ENCODE data around the gene ECT2L. TPM values are rescaled to one million over a fixed set of nuclear protein-coding genes. Genes with fewer than 3 reads are reported as not detected.

ECT2L gene
- polyA plus RNA-seq, 3 donors, result not detected

DNA sequence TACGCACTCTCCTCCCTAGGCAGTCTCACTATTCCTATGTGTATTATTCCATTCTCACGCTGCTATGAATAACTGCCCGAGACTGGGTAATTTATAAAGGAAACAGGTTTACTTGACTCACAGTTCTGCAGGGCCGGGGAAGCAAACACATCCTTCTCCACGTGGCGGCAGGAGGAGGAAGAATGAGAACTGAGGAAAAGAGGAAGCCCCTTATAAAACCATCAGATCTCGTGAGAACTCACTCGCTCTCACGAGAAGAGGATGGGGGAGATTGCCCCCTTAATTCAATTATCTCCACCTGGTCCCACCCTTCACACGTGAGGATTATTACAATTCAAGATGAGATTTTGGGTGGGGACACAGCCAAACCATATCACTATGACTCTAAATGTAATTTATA is 61.9 kb downstream of the ECT2L start:
- no peaks in the 10 kb centered on the region for H3K36me3 ChIP-seq (replicated peaks in 1 of 2; ENCODE audit: control insufficient read depth in 1 of 2, insufficient read depth in 2 of 2, low read length in 2 of 2)
- H3K36me3 Mint-ChIP-seq, result no peaks in the 10 kb centered on the region
- H3K9me3 ChIP-seq (replicated peaks in 1 of 2; ENCODE audit: control insufficient read depth in 1 of 2, insufficient read depth in 1 of 2, low read length in 2 of 2), result peaks cover 0 to 3% of the 10 kb centered on the region in 2 donors
- H3K27me3 Mint-ChIP-seq (ENCODE audit: low read depth in 3 of 3), result peaks cover 0 to 2% (median 0%) of the 10 kb centered on the region in 3 donors
- H3K27ac ChIP-seq (ENCODE audit: low read depth in 1 of 2, low read length in 2 of 2), result no peak overlapping the region
- TF ChIP-seq, protein P1, sequence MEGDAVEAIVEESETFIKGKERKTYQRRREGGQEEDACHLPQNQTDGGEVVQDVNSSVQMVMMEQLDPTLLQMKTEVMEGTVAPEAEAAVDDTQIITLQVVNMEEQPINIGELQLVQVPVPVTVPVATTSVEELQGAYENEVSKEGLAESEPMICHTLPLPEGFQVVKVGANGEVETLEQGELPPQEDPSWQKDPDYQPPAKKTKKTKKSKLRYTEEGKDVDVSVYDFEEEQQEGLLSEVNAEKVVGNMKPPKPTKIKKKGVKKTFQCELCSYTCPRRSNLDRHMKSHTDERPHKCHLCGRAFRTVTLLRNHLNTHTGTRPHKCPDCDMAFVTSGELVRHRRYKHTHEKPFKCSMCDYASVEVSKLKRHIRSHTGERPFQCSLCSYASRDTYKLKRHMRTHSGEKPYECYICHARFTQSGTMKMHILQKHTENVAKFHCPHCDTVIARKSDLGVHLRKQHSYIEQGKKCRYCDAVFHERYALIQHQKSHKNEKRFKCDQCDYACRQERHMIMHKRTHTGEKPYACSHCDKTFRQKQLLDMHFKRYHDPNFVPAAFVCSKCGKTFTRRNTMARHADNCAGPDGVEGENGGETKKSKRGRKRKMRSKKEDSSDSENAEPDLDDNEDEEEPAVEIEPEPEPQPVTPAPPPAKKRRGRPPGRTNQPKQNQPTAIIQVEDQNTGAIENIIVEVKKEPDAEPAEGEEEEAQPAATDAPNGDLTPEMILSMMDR (IDR thresholded peaks at IDR 0.05), result no peak
- no peak overlapping the region for H3K4me3 Mint-ChIP-seq
- WGBS (ENCODE audit: insufficient coverage), result 83% methylated on average over 1 of the region's 10 CpGs
- peak overlapping the region in 1 of 7 donors; percentile 16 for H3K27ac Mint-ChIP-seq
- peaks cover 6 to 19% (median 12%) of the 10 kb centered on the region in 7 donors for H3K9me3 Mint-ChIP-seq
- intact Hi-C loops (cut with micrococcal nuclease), result no loop called here
- H3K4me2 ChIP-seq (replicated peaks; ENCODE audit: extremely low read depth, low read length, poor library complexity, severe bottlenecking), result no peak overlapping the region
- no peaks in the 10 kb centered on the region for H3K79me2 ChIP-seq (ENCODE audit: insufficient read depth, low read length)
- H3K27me3 ChIP-seq (ENCODE audit: control insufficient read depth in 2 of 2, insufficient read depth in 2 of 2, low read length in 2 of 2), result no peaks in the 10 kb centered on the region
- DNase-seq, result peak; percentile 1 to 48 (median 6)
- H3K4me3 ChIP-seq (replicated peaks in 1 of 3; ENCODE audit: low read depth in 2 of 3, low read length in 3 of 3), result no peak overlapping the region
- H3K4me1 ChIP-seq (ENCODE audit: control insufficient read depth in 1 of 2, insufficient read depth in 2 of 2, low read length in 2 of 2), result peaks cover 9 to 17% of the 10 kb centered on the region in 2 donors
- H2AFZ ChIP-seq (ENCODE audit: insufficient read depth, low read depth, low read length, poor library complexity, severe bottlenecking), result no peak overlapping the region
- no peak overlapping the region for H3K9ac ChIP-seq (ENCODE audit: insufficient read depth, low read length, poor library complexity, severe bottlenecking)
- no peaks in the 10 kb centered on the region for H4K20me1 ChIP-seq (ENCODE audit: insufficient read depth, low read length)
- peaks cover 17% of the 10 kb centered on the region for H3K4me1 Mint-ChIP-seq

DNA sequence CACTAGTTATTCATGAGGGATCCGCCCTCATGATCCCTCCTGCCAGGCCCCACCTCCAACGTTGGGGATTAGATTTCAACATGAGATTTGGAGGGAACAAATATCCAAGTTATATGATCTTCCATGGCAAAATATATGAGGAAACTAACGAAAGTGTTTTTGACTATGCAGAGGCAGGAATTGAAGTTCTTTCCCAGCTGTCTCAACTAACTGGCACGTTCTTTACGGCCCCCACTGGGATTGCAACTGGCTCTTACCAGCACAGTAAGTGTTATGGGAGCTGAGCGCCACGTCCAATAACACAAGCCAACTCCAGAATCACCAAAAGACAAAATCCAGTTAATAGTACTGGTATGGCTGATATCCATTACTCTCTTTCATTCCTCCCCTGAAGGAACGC is 66.6 kb downstream of the ECT2L start:
- Histone ChIP-seq H3K4me1 (ENCODE audit: control insufficient read depth in 1 of 2, insufficient read depth in 2 of 2, low read length in 2 of 2) (peaks cover 4 to 6% of the 10 kb centered on the region in 2 donors), H3K4me2 (replicated peaks; ENCODE audit: extremely low read depth, low read length, poor library complexity, severe bottlenecking) (no peak overlapping the region), H3K36me3 (replicated peaks in 1 of 2; ENCODE audit: control insufficient read depth in 1 of 2, insufficient read depth in 2 of 2, low read length in 2 of 2) (no peaks in the 10 kb centered on the region), H2AFZ (ENCODE audit: insufficient read depth, low read depth, low read length, poor library complexity, severe bottlenecking) (no peak overlapping the region), H3K9me3 (replicated peaks in 1 of 2; ENCODE audit: control insufficient read depth in 1 of 2, insufficient read depth in 1 of 2, low read length in 2 of 2) (peaks cover 0 to 3% of the 10 kb centered on the region in 2 donors), H3K27me3 (ENCODE audit: control insufficient read depth in 2 of 2, insufficient read depth in 2 of 2, low read length in 2 of 2) (no peaks in the 10 kb centered on the region), H4K20me1 (ENCODE audit: insufficient read depth, low read length) (no peaks in the 10 kb centered on the region), H3K27ac (ENCODE audit: low read depth in 1 of 2, low read length in 2 of 2) (no peak overlapping the region), H3K79me2 (ENCODE audit: insufficient read depth, low read length) (no peaks in the 10 kb centered on the region), H3K4me3 (replicated peaks in 1 of 3; ENCODE audit: low read depth in 2 of 3, low read length in 3 of 3) (no peak overlapping the region), H3K9ac (ENCODE audit: insufficient read depth, low read length, poor library complexity, severe bottlenecking) (no peak overlapping the region)
- 89% methylated on average over 1 of the region's 8 CpGs for WGBS (ENCODE audit: insufficient coverage)
- intact Hi-C loops (cut with micrococcal nuclease), result no loop called here
- no peak for DNase-seq
- Mint-ChIP-seq H3K36me3 (no peaks in the 10 kb centered on the region), H3K27ac (no peak overlapping the region), H3K4me1 (peaks cover 5% of the 10 kb centered on the region), H3K9me3 (peaks cover 3 to 19% (median 10%) of the 10 kb centered on the region in 7 donors), H3K27me3 (ENCODE audit: low read depth in 3 of 3) (peaks cover 0 to 4% (median 2%) of the 10 kb centered on the region in 3 donors), H3K4me3 (no peak overlapping the region)
- TF ChIP-seq, protein P1 (IDR thresholded peaks at IDR 0.05), result no peak
